DOHH2 (cell line): ENCODE measurements around the gene DISP2.

Experiments used
- EZH2phosphoT487 ChIP-seq: fragments of 200-600 bp; sonication (generic); IDR thresholded peaks from 2 replicates; pipeline ENCODE4 v1.6.1; 2017; ENCODE audit warnings: borderline replicate concordance, mild to moderate bottlenecking, antibody characterized with exemption, low read length, moderate library complexity, mixed read lengths
- TF ChIP-seq, protein P1 (sequence below): fragments of 200-600 bp; sonication (generic); IDR thresholded peaks from one replicate; pipeline ENCODE4 v1.5.1; 2014; ENCODE audit warnings: antibody characterized with exemption, mild to moderate bottlenecking, low read depth, low read length; ENCODE audit not compliant: poor library complexity, severe bottlenecking

DNA sequence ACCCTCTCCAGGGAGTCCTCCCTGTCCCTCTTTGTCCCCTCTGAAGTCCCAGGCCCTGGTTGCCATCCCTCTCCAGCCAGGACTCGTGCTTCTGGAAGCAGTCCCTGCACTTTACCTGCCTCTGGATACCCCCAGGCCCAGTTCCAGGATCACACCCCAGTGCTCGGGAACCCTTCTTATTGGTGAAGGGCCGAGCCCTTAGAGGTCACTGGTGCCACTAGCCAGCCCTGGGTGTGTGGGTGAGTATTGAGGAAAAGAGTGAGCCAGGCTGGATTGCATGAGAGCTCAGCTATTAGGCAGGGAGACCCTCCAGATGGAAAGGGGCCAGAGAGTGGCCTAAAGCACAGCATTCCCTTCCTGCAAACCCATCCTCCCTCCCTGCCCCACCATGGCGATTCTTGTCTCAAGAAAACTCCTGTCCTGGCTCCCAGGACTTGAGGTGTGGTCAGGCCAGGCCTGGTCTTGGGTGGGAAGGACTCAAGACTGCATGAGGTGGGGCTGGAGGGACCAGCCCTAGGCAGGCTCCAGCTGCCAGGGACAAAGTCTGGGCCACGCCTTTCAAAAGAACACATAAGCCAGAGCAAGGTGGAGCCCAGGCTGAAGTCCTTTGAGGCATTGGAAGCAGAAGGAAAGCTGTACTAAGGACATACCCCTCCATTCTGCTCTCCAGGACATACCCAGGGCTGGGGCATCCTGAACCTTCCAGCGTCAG lies 12.0 kb upstream of the DISP2 start:
- TF ChIP-seq, protein P1, sequence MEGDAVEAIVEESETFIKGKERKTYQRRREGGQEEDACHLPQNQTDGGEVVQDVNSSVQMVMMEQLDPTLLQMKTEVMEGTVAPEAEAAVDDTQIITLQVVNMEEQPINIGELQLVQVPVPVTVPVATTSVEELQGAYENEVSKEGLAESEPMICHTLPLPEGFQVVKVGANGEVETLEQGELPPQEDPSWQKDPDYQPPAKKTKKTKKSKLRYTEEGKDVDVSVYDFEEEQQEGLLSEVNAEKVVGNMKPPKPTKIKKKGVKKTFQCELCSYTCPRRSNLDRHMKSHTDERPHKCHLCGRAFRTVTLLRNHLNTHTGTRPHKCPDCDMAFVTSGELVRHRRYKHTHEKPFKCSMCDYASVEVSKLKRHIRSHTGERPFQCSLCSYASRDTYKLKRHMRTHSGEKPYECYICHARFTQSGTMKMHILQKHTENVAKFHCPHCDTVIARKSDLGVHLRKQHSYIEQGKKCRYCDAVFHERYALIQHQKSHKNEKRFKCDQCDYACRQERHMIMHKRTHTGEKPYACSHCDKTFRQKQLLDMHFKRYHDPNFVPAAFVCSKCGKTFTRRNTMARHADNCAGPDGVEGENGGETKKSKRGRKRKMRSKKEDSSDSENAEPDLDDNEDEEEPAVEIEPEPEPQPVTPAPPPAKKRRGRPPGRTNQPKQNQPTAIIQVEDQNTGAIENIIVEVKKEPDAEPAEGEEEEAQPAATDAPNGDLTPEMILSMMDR = no peak
- no peak for TF ChIP-seq EZH2phosphoT487
